WTC11 (cell line): ENCODE data around the gene METTL25B.

Experiments
- CREM ChIP-seq: sonication (generic); formaldehyde crosslinking; IDR thresholded peaks from 2 replicates; pipeline ENCODE4 v1.8.1; 2022; ENCODE audit warnings: mild to moderate bottlenecking, missing genetic modification reagents, moderate library complexity
- CTCF ChIP-seq: fragments of 200-600 bp; IDR thresholded peaks from 2 replicates; pipeline ENCODE4 v1.8.0; 2022; ENCODE audit warnings: antibody characterized with exemption
- ESRRA ChIP-seq: sonication (generic); formaldehyde crosslinking; IDR thresholded peaks from 2 replicates; pipeline ENCODE4 v1.8.1; 2022; ENCODE audit warnings: mild to moderate bottlenecking, missing genetic modification reagents, borderline replicate concordance
- MAX ChIP-seq: sonication (generic); formaldehyde crosslinking; IDR thresholded peaks from 2 replicates; pipeline ENCODE4 v1.8.0; 2022; ENCODE audit warnings: mild to moderate bottlenecking, missing genetic modification reagents
- NR2C2 ChIP-seq: sonication (generic); formaldehyde crosslinking; IDR thresholded peaks from 2 replicates; pipeline ENCODE4 v1.8.0; 2022; ENCODE audit warnings: mild to moderate bottlenecking, missing genetic modification reagents
- NR3C1 ChIP-seq: sonication (generic); formaldehyde crosslinking; conservative IDR thresholded peaks from 2 replicates; pipeline ENCODE4 v1.8.1; 2023; ENCODE audit warnings: low read depth, mild to moderate bottlenecking, missing genetic modification reagents
- TEAD1 ChIP-seq: sonication (generic); formaldehyde crosslinking; IDR thresholded peaks from 2 replicates; pipeline ENCODE4 v1.8.0; 2022; ENCODE audit warnings: mild to moderate bottlenecking, missing genetic modification reagents
- TP53 ChIP-seq: sonication (generic); formaldehyde crosslinking; IDR thresholded peaks from 2 replicates; pipeline ENCODE4 v1.8.1; 2023; ENCODE audit warnings: mild to moderate bottlenecking, missing genetic modification reagents
- USF2 ChIP-seq: sonication (generic); formaldehyde crosslinking; IDR thresholded peaks from 2 replicates; pipeline ENCODE4 v1.8.1; 2023; ENCODE audit warnings: mild to moderate bottlenecking, missing genetic modification reagents, moderate library complexity
- ZBTB21 ChIP-seq: sonication (generic); formaldehyde crosslinking; IDR thresholded peaks from 2 replicates; pipeline ENCODE4 v1.8.1; 2023; ENCODE audit warnings: mild to moderate bottlenecking, missing genetic modification reagents, borderline replicate concordance
- ZNF423 ChIP-seq: fragments of 250-450 bp; sonication (Bioruptor Pico); IDR thresholded peaks from 2 replicates; pipeline ENCODE4 v2.1.2; 2022; ENCODE audit warnings: mild to moderate bottlenecking, moderate library complexity

- no peak for TF ChIP-seq NR3C1 (CRISPR knock-in tag)
- TF ChIP-seq TEAD1, result no peak
- TF ChIP-seq ESRRA, result no peak
- no peak for TF ChIP-seq MAX (CRISPR knock-in tag)
- TF ChIP-seq CTCF, result no peak
- no peak for TF ChIP-seq ZBTB21 (CRISPR knock-in tag)
- no peak for TF ChIP-seq ZNF423 (CRISPR knock-in tag)
- TF ChIP-seq CREM (CRISPR knock-in tag), result no peak
- TF ChIP-seq USF2 (CRISPR knock-in tag), result no peak
- TF ChIP-seq NR2C2 (CRISPR knock-in tag), result no peak
- TF ChIP-seq TP53 (CRISPR knock-in tag), result no peak
Measured at GRCh38 chr1:156748670-156749418, 20.6 kb downstream of the METTL25B start.
